Astrocyte of the cerebellum (primary cell): ENCODE results near the gene MEMO1.

ENCODE experiments used
- DNase-seq: peaks from one replicate; pipeline ENCODE4 v3.0.0-alpha.2; 2011; ENCODE audit warnings: low read depth
- H3K4me3 ChIP-seq: 2 replicates; pipeline ENCODE4 v1.5.1; 2011; ENCODE audit warnings: mild to moderate bottlenecking, low read depth, low read length, moderate library complexity
- in situ Hi-C: cut with HindIII; loops from 2 replicates; pipeline ENCODE4 v1.10.0; 2017; ENCODE audit warnings: low sequenced_read_pairs
- TF ChIP-seq, protein P1 (sequence below): IDR thresholded peaks from 2 replicates; pipeline ENCODE4 v1.5.1; 2012; ENCODE audit warnings: low read length, low read depth, moderate library complexity, mild to moderate bottlenecking; ENCODE audit errors: missing control alignments

MEMO1 gene

DNA sequence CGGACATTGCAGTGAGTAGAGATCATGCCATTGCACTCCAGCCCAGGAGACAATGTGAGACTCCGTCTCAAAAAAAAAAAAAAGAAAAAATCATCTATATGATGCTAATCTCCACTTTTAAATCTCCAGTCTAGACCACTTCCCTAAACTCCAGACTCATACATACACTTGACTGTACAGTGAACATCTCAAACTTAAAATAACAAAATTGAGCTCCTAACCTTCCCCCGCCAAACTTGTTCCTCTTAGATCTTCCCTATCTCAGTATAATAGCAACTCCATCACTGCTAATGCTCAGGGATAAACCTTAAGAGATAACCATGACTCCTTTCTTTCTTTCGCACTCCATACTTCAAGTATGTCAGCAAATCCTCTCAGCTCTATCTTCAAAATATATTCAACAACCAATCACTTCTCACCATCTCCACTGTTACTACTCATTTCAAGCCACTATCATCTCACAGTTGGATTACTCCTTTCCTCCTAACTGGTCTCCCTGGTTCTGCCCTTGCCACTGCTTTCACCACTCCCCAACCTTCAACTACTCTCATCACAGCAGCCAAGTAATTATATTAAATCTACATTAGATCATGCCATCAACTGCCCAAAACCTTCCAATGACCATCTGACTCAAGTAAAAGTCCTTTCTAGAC, 12.0 kb downstream of the MEMO1 start:
- TF ChIP-seq, protein P1, sequence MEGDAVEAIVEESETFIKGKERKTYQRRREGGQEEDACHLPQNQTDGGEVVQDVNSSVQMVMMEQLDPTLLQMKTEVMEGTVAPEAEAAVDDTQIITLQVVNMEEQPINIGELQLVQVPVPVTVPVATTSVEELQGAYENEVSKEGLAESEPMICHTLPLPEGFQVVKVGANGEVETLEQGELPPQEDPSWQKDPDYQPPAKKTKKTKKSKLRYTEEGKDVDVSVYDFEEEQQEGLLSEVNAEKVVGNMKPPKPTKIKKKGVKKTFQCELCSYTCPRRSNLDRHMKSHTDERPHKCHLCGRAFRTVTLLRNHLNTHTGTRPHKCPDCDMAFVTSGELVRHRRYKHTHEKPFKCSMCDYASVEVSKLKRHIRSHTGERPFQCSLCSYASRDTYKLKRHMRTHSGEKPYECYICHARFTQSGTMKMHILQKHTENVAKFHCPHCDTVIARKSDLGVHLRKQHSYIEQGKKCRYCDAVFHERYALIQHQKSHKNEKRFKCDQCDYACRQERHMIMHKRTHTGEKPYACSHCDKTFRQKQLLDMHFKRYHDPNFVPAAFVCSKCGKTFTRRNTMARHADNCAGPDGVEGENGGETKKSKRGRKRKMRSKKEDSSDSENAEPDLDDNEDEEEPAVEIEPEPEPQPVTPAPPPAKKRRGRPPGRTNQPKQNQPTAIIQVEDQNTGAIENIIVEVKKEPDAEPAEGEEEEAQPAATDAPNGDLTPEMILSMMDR: no peak
- no peak overlapping the region for H3K4me3 ChIP-seq
- no peak for DNase-seq
- in situ Hi-C loops: no loop called here

DNA sequence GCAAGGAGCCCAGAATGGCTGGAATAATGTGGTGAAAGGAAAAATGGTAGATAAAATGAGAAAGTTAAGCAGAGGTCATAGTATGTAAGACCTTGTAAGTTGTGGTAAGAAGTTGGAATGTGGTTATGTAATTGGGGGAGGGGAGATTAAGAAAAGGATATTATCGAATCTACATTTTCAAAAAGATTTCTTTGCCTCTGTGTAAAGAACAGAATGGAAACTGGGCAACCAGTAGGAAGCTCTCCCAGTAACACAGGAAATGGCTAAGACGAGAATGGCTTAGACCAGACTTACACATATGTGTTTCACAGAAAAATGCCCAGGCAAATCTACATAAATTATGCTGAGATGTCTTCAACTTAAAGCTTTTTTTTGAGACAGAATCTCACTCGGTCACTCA, 13.2 kb downstream of the MEMO1 start:
- DNase-seq: no peak

DNA sequence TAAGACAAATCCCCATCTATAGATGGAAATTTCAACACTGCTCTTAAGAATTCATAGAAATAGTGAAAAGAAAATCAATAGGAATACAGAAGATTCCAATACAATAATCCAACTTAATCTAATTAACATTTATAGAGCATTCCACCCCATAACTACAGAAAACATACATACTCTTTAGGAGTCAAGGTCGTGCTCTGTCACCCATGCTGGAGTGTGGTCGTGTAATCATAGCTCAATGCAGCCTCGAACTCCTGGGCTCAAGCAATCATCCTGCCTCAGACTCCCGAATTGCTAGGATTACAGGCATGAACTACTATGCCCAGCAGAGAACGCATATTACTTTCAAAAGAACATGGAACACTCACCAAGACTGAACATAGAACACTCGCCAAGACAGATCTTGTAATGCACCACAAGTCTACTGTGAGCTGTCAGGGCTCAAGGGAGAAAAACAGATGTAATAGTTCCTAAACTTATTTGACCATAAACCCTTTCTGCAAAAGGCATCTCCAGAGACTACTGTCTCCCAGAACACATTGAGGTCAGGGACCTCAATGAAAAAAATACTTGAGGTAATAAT, 14.1 kb downstream of the MEMO1 start:
- TF ChIP-seq, protein P1: no peak

More for the DNA sequence above, 13.2 kb downstream of the MEMO1 start:
- no peak overlapping the region for H3K4me3 ChIP-seq
- TF ChIP-seq, protein P1: no peak
- in situ Hi-C loops: no loop called here

DNA sequence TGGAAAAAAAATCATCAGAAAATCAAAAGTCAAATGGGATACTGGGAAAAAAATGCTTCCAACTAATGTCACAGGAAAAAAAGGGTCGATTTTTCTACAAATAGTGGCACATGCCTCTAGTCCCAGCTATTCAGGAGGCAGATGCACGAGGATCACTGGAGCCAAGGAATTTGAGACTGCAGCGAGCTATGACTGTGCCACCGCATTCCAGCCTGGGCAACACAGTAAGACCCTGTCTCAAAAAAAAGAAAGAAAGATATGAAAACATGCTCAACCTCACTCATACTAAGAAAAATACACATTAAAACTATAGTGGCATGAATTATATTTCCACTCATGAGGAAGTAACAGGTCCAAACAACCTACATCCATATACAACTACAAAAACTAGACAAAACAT, 17.9 kb downstream of the MEMO1 start:
- TF ChIP-seq, protein P1: no peak
- in situ Hi-C loops: no loop called here
- no peak overlapping the region for H3K4me3 ChIP-seq
- DNase-seq: no peak

More for the DNA sequence above, 14.1 kb downstream of the MEMO1 start:
- DNase-seq: no peak
- no peak overlapping the region for H3K4me3 ChIP-seq
- in situ Hi-C loops: no loop called here

DNA sequence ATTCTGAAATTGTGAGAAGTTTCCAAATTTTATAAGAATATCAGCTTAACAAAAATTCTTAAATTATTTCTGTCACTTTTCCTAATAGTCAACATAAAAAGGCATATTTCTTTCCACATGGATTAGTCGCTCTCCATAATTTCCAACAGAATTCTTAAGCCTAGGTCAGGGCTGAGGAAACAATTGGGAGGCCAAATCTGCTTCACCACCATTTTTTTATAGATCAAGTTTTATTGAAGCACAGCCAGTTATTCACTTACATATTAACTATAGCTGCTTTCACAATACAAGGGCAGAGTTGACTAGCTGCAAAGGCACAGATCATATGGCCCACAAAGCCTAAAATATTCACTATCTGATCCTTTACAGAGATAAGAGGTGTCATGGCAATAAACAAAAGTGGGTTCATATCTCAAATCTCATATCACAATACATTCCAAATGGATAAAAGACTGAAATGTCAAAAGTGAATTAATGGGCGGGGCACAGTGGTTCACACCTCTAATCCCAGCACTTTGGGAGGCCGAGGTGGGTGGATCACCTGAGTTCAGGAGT, 18.7 kb downstream of the MEMO1 start:
- H3K4me3 ChIP-seq: no peak overlapping the region
- TF ChIP-seq, protein P1: no peak
- in situ Hi-C loops: no loop called here
- DNase-seq: no peak

DNA sequence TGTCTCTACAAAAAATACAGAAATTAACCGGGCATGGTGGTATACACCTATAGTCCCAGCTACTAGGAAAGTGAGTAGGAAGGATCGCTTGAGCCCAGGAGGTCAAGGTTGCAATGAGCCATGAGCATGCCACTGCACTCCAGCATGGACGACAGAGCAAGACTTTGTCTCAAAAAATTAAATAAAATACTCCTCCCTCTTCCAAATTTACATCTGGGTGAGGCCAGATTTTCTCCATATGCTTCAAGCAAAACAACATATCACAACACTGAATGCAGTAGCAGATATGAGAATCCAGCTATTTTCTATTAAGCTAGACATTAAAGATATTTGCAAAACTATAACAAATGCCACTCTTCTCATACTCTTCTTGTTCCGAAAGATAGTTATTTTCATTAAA, 20.9 kb downstream of the MEMO1 start:
- DNase-seq: no peak
- in situ Hi-C loops: no loop called here
- no peak overlapping the region for H3K4me3 ChIP-seq
- TF ChIP-seq, protein P1: no peak
